CMK (cell line): Measurements from ENCODE around the gene ALS2.
"Not testable (repeated sequence)": the region's sequence is repeated elsewhere in the genome, so short reads cannot be mapped to it uniquely, and the experiment has no call there.

Experiments
- DNase-seq: peaks from one replicate; pipeline ENCODE4 v3.0.0-alpha.2; 2010; ENCODE audit warnings: low read depth

ALS2 gene

DNA sequence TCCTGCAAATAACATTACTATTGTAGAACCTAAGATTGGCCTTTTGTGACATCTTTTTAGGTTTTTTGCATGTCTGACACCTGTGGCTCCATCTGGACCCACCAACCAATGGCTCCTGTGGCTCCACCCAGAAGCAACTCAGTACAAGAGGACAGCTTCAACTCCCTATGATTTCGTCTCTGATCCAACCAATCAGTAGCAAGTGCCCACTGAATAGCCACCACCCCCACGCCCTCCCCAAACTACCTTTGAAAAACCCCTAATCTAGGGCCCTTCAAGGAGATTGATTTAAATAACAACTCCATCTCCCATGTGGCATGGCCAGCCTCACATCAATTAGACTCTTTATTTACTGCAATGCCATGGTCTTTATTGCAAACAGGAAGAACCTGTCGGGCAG is 105.9 kb downstream of the ALS2 start:
- DNase-seq = no peak

DNA sequence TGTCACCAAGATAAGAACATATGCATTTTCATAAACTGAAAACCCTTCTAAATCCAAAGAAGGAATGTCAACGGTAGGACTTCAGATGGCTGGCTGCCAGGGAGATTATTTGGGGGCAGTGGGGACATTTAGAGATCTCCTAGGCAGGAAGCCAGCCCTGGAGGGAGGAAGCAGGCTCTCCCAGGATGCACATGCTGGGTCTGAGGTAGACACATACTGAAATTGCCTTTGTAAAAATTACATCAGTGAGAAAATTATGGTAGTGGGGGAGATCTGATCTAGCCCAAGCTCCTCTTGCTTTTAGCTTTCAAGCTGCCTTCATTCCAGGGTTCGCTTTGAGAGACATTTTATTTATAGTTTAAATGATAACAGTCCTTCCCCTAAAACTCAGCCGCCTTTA is 106.4 kb downstream of the ALS2 start:
- no peak for DNase-seq

DNA sequence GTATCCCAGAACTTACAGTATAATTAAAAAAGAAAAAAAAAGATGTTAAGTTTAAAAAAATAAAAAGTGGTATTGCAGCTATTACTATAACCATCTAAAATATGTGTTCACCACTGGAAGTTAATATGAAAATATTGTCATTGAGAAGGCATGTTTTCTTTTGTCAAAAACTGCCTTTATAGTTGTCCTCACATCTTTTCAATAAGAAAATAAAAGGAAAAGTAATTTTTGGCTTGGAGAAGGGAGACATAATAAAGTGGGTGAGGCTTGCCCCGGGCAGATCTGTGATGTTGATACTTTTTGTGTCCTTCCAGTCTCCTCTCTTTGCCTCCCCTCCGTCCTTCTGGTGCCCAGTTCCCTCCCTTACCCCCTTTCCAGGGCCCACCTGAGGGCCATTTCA is 107.2 kb downstream of the ALS2 start:
- DNase-seq = no peak

DNA sequence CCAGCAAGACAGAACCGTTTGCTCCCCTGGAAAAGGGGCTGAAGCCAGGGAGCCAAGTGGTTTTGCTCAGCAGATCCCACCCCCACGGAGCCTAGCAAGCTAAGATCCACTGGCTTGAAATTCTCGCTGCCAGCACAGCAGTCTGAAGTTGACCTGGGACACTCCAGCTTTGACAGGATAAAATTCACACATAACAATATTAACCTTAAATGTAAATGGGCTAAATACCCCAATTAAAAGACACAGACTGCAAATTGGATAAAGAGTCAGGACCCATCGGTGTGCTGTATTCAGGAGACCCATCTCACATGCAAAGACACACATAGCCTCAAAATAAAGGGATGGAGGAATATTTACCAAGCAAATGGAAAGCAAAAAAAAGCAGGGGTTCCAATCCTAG is 109.5 kb downstream of the ALS2 start:
- DNase-seq = not testable (repeated sequence)

DNA sequence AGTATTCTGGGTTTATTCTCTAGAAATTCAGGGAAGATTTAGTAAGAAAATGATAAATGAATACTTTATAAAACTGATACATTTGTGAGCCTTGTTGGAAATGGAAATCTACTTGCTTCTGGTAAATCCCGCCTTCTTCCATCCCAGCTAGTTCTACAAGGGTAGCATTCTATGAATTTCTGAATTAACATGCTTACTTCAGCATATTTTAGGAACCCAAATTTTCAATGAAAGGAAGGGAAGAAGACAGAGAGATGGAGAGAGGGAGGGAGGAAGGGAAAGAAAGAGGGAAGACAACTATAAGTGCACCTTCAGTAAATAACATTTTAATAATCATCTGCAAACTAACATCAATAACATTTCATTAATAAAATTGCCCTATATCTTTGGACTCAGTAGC is 110.9 kb downstream of the ALS2 start:
- no peak for DNase-seq

DNA sequence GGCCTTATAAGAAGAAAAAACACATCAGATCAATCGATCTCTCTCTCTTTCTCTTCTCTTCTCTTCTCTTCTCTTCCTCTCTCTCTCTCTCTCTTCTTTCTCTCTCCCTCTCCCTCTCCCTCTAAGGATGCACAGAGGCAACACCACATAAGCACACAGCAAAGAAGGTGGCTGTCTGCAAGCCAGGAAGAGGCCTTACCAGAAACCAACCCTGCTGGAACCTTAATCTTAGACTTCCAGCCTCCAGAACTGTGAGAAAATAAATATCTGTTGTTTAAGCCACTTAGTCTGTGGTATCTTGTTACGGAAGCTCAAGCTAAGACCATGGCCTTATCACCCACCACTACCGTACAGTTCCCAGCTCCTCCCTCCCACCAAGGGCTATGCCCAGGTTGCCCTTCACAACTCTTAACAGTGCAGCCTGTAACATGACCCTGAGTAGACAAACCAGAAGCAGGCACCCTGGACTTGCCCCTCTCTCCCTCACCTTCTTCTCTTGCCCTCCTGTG is 112.3 kb downstream of the ALS2 start:
- DNase-seq = no peak

DNA sequence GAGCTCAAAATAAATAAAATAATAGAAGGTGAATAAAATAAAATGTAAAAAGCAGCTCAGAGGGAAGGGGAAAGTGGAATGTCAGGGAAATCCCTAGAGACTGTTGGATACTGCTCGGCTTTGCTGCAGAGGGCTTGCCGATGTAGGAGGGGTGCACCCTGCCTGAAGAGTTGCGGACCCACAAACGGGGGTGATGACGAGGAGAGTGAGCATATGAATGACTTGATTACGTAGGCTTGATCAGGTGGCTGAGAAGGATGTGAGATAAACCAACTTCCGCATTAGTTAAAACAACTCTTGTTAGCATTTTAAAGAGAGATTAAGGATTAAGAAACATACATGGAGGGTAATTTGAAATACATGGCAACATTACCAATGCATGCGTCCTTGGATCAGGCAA is 116.4 kb downstream of the ALS2 start:
- no peak for DNase-seq

DNA sequence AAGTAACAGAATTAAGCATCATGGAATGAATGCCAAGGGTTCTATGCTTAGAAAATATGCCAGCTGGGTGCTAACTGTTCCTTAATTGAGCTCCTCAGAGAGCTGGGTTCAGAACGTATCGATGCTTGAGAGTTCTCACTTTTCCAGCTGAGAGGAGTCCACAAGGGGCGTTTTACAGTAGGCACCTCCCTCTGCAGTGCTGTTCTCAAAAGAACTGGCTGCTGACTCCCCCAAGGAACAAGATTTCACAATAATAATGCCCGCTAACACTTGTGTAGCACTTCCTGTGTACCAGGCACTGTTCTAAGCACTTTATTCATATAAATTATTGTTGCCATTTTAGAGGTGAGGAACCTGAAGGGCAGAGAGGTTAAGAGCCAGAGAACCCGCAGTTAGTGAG is 119.4 kb downstream of the ALS2 start:
- no peak for DNase-seq

DNA sequence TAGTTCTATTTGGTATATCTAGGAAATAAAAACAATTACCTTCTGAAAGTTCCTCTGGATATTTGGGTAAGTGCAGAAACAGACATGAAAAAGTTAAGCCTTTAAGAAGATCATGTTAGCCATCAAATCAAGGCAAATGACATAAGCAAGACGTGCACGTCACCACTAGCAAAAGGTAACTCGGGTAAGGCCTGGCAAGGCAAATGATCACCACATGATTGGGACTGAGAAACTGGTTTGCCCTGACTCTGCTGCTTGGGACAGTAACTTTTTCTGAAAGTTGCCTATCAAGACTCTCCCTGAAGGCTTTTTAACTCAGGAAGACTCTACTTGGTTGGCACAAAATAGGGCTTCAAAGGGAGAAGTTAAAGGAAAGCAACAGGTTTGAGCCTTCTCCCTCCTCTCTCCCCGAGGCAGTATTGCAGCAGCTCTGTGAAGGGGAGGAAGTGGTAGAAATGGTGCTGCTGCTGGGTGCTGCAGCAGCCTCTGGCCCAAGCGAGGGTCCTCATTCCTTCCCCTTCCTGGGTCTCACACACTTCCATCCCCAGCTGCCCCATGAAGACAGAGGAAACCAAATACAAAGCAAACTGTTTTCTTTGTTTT is 120.3 kb downstream of the ALS2 start:
- DNase-seq = no peak

DNA sequence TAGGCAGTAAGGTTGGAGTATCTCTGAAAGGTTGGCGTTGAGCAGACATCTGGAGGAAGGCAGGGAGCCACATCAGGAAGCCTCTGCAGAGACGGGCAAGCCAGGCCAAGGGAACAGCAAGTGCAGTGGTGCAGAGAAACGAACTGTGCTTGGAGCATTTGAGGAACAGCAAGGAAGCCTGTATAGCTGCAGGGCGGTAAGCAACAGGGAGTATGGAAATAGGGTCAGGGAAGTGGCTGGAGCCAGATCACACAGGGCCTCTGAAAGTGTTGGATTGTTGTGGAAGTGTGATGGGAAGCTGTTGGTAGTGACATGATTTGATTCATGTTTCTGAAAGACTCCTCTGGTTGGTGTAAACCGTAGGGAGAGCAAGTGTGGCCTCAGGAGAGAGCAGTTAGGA is 124.0 kb downstream of the ALS2 start:
- no peak for DNase-seq

DNA sequence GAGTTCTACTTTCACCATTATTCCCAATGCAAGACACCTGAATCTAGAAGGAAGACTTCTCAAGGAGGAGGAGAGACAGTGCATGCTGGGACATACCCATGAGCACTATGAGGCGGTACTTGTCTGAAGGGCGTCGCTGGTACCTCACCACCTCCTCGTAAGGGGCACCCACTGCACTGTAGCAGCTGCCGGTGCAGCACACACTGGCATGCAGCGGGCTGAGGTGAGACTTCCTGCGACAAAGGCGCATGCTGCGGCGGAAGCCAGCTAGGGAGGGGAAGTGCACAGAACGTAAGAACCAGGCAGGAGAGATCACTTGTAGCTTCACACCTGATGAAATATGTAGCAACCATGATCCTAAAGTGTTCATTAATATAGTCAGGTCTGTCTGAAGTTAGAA is 124.6 kb downstream of the ALS2 start:
- no peak for DNase-seq

DNA sequence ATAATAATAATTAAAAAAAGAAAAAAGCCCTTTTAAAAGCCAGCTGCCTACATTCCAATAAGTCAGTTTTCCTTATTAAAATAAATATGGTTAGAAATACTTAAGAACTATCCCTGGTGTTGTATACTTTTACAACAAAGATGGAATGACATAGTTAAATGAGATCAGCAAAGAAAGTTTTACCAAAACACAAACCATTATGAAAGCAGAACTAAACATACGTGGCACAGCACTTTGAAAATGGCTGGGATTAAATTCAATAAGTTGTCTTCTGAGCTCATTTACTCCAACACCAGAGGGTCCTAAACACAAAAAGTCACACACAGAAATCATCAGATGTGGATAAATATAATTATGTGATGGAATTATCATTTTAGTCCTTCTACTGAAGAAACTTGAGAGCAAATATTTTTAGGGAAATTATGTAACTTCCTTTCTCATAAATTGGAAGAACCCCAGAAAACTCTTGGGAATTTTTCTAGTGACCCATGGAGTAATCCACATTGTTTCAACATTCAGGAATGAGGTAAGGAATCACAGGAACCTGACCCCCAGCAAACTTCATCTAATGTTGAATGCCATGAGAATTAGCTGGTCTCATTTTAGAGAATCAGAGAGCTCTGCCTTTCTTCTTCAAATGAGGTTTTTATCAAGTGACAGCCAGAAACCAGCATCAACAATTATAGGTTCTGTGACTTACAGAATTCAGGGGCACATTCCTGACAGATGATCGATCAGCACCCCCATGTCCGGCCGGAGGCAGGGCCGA is 125.9 kb downstream of the ALS2 start:
- no peak for DNase-seq

DNA sequence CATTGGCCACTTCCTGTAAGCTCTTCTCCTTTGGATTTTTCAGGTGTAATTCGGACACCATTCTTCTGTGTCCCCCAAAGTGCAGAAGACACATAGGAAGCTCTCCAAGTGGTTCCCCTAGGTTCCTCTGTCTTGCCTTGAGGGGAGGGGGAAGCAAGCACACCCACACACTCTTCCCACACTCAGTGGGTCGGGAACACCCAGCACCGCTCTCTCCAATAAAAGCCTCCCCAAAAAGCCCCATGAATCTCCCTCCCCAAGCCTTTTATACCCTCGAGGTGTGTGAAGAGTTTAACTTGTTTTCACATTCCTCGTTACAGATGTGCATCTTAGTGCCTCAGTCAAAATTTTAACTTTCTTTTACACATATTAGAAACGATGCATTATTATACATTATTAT is 127.5 kb downstream of the ALS2 start:
- DNase-seq = no peak
